HL-60 (cell line): ENCODE results near the gene VWA8.

Experiments used
- DNase-seq, 2 experiments: peaks; one replicate each; pipeline ENCODE4 v3.0.0-alpha.2; 2010 to 2020; ENCODE audit warnings: low read depth in 1 of 2, low spot score in 1 of 2
- H3K27ac ChIP-seq: fragments of 250-450 bp; sonication (Bioruptor Pico); replicated peaks from 2 replicates; pipeline ENCODE4 v1.5.1; 2020; ENCODE audit warnings: mild to moderate bottlenecking, moderate library complexity
- H3K27me3 ChIP-seq: fragments of 250-450 bp; sonication (Bioruptor Pico); 2 replicates; pipeline ENCODE4 v1.5.1; 2021; ENCODE audit warnings: mild to moderate bottlenecking, moderate library complexity; ENCODE audit not compliant: insufficient read depth, poor library complexity, severe bottlenecking
- H3K4me3 ChIP-seq: replicated peaks from 2 replicates; pipeline ENCODE4 v1.5.1; 2011; ENCODE audit warnings: mild to moderate bottlenecking, control low read depth, low read length; ENCODE audit not compliant: insufficient read depth
- GABPA ChIP-seq: IDR thresholded peaks from 2 replicates; pipeline ENCODE4 v1.6.1; 2012; ENCODE audit warnings: low read depth
- POLR2AphosphoS5 ChIP-seq: IDR thresholded peaks from 2 replicates; pipeline ENCODE4 v1.6.1; 2012; ENCODE audit warnings: low read depth
- SPI1 ChIP-seq: IDR thresholded peaks from 2 replicates; pipeline ENCODE4 v1.6.1; 2012; ENCODE audit warnings: low read depth, mild to moderate bottlenecking, borderline replicate concordance
- TF ChIP-seq, protein P1 (sequence below): IDR thresholded peaks from 2 replicates; pipeline ENCODE4 v1.6.1; 2012; ENCODE audit warnings: low read depth; ENCODE audit not compliant: insufficient replicate concordance
- TF ChIP-seq, protein P2 (sequence below): IDR thresholded peaks from one replicate; pipeline ENCODE4 v1.5.1; 2011; ENCODE audit warnings: low read length, control low read depth, inconsistent platforms; ENCODE audit not compliant: insufficient read depth

VWA8 gene

DNA sequence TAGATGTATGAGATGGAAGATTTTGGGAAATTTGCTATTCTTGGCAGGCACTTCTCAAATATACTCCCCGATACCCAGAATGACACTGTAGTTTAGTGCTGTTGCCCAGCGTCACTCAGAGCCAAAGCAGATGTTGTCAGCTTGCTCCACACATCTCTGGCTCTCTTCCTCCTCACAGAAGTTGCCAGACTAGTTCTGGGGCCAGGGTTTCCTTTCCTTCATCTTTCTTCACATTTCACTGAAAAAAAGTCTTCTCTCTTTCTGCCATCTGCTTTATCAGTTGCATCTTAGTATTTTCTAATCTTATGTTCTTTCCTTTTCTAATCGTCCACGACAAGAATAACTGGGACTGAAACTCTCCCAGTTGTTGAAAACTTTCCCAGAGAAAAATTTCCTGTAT is 252.2 kb downstream of the VWA8 start:
- no peak for DNase-seq
- TF ChIP-seq SPI1 (no peak), POLR2AphosphoS5 (no peak), GABPA (no peak)
- TF ChIP-seq, protein P1, sequence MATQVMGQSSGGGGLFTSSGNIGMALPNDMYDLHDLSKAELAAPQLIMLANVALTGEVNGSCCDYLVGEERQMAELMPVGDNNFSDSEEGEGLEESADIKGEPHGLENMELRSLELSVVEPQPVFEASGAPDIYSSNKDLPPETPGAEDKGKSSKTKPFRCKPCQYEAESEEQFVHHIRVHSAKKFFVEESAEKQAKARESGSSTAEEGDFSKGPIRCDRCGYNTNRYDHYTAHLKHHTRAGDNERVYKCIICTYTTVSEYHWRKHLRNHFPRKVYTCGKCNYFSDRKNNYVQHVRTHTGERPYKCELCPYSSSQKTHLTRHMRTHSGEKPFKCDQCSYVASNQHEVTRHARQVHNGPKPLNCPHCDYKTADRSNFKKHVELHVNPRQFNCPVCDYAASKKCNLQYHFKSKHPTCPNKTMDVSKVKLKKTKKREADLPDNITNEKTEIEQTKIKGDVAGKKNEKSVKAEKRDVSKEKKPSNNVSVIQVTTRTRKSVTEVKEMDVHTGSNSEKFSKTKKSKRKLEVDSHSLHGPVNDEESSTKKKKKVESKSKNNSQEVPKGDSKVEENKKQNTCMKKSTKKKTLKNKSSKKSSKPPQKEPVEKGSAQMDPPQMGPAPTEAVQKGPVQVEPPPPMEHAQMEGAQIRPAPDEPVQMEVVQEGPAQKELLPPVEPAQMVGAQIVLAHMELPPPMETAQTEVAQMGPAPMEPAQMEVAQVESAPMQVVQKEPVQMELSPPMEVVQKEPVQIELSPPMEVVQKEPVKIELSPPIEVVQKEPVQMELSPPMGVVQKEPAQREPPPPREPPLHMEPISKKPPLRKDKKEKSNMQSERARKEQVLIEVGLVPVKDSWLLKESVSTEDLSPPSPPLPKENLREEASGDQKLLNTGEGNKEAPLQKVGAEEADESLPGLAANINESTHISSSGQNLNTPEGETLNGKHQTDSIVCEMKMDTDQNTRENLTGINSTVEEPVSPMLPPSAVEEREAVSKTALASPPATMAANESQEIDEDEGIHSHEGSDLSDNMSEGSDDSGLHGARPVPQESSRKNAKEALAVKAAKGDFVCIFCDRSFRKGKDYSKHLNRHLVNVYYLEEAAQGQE, result no peak
- TF ChIP-seq, protein P2, sequence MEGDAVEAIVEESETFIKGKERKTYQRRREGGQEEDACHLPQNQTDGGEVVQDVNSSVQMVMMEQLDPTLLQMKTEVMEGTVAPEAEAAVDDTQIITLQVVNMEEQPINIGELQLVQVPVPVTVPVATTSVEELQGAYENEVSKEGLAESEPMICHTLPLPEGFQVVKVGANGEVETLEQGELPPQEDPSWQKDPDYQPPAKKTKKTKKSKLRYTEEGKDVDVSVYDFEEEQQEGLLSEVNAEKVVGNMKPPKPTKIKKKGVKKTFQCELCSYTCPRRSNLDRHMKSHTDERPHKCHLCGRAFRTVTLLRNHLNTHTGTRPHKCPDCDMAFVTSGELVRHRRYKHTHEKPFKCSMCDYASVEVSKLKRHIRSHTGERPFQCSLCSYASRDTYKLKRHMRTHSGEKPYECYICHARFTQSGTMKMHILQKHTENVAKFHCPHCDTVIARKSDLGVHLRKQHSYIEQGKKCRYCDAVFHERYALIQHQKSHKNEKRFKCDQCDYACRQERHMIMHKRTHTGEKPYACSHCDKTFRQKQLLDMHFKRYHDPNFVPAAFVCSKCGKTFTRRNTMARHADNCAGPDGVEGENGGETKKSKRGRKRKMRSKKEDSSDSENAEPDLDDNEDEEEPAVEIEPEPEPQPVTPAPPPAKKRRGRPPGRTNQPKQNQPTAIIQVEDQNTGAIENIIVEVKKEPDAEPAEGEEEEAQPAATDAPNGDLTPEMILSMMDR, result no peak
- Histone ChIP-seq H3K27me3 (no peaks in the 10 kb centered on the region), H3K4me3 (no peak overlapping the region), H3K27ac (no peak overlapping the region)

DNA sequence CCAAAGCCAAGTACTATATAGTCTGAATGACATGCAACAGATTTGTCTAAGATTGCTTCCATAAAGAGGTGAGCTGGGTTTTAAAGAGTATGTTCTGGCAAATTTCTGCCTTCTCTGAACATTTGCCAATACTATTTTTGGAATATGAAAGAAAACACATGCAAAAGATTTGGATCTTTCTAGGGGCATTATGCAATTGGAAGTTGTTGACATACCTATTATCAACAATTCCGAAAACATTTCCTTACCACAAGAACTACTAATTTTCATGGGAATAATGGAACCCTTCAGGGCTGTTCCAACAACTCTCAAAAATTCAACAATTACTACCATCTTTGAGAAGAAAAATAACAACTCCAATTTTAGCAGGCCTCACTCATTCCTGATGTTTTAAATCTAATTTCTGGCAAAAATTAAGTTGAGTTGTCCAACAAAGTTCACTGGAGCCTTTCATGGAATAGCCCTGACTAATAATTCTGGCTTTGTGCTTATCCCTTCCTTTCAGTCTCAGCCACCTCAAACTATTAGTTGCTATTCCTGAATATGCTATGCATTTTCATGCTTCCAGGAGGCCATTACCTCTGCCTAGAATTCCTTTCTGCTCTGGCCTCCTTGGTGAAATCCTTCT is 253.6 kb downstream of the VWA8 start:
- DNase-seq, result no peak
- no peak for TF ChIP-seq GABPA
- TF ChIP-seq SPI1, result no peak
- no peak for TF ChIP-seq POLR2AphosphoS5
- TF ChIP-seq, protein P2, result no peak
- TF ChIP-seq, protein P1, result no peak
- H3K27me3 ChIP-seq, result no peaks in the 10 kb centered on the region
- no peak overlapping the region for H3K27ac ChIP-seq
- H3K4me3 ChIP-seq, result no peak overlapping the region

DNA sequence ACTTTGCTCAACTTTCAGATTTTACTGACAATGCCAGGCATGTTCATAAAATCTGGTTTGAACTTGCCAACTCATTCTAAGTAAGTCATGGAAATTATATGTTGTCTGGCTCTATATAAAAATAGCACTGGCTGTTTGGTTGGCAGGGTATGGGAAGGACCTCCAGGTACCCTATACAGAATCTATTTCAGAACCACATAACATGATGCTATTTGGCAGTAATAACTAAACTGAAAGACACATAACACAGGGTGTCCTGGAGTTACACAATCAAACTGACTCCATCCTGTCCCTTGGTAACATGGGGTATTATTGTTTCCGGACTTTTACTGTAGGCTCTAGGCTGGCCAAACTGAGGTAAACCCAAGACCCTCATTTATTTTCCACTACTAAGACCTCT is 254.8 kb downstream of the VWA8 start:
- no peak overlapping the region for H3K4me3 ChIP-seq
- no peaks in the 10 kb centered on the region for H3K27me3 ChIP-seq
- TF ChIP-seq, protein P1, result no peak
- no peak for TF ChIP-seq GABPA
- no peak for TF ChIP-seq POLR2AphosphoS5
- TF ChIP-seq, protein P2, result no peak
- no peak for TF ChIP-seq SPI1
- no peak overlapping the region for H3K27ac ChIP-seq
- DNase-seq, result no peak
